GM06990 (cell line): ENCODE measurements around the gene CRB2.

Experiments used
- DNase-seq: peaks from one replicate; pipeline ENCODE4 v3.0.0-alpha.2; 2011; ENCODE audit not compliant: insufficient read length; ENCODE audit errors: extremely low read depth
- H3K27me3 ChIP-seq: replicated peaks from 2 replicates; pipeline ENCODE4 v1.6.0; 2011; ENCODE audit warnings: low read length; ENCODE audit not compliant: control insufficient read depth, insufficient read depth
- H3K36me3 ChIP-seq: 2 replicates; pipeline ENCODE4 v1.5.1; 2011; ENCODE audit warnings: low read length; ENCODE audit not compliant: control insufficient read depth, insufficient read depth
- H3K4me3 ChIP-seq: replicated peaks from 2 replicates; pipeline ENCODE4 v1.5.1; 2011; ENCODE audit warnings: low read depth, mild to moderate bottlenecking, control low read depth, low read length
- TF ChIP-seq, protein P1 (sequence below): IDR thresholded peaks from 2 replicates; pipeline ENCODE4 v1.5.1; 2011; ENCODE audit warnings: low read length, control low read depth, mild to moderate bottlenecking, inconsistent platforms; ENCODE audit not compliant: insufficient read depth, poor library complexity, severe bottlenecking

CRB2 gene

DNA sequence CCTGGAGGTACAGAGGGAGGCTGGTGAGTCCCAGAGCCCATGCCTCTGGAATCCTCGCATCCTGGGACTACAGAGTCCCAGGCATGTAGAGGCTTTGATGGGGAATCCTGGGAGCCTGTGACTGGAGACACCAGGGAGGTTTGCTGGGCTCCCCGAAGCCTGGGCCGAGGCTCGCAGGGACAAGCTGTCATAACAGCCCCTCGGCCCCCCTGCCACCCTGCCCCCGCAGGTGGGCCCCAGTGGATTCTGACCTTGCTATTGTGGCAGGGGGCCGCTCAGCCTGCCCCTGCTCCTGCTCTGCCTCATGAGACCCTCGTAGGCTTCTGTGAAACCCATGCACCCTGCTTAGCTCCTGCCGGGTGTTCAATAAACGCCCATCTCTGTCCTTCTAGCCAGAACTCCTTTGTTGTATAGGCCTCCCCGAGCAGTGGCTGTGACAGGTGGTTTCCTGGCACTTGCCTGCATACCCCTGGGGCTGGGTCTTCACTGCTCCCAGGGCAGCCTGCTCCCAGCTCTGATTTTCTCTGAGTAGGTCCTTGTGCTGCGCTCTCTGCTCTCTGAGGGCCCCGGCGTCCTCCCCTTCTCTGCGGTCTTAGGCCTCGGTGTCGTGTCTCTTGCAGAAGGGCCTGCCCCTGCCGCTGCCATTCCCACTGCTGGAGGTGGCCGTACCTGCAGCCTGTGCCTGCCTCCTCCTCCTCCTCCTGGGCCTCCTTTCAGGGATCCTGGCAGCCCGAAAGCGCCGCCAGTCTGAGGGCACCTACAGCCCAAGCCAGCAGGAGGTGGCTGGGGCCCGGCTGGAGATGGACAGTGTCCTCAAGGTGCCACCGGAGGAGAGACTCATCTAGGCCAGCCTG, 20.4 kb downstream of the CRB2 start:
- no peaks in the 10 kb centered on the region; the same call in 1 of the 2 replicates for H3K36me3 ChIP-seq
- H3K27me3 ChIP-seq, result peaks cover 2% of the 10 kb centered on the region
- H3K4me3 ChIP-seq, result no peak overlapping the region
- DNase-seq, result no peak
- TF ChIP-seq, protein P1, sequence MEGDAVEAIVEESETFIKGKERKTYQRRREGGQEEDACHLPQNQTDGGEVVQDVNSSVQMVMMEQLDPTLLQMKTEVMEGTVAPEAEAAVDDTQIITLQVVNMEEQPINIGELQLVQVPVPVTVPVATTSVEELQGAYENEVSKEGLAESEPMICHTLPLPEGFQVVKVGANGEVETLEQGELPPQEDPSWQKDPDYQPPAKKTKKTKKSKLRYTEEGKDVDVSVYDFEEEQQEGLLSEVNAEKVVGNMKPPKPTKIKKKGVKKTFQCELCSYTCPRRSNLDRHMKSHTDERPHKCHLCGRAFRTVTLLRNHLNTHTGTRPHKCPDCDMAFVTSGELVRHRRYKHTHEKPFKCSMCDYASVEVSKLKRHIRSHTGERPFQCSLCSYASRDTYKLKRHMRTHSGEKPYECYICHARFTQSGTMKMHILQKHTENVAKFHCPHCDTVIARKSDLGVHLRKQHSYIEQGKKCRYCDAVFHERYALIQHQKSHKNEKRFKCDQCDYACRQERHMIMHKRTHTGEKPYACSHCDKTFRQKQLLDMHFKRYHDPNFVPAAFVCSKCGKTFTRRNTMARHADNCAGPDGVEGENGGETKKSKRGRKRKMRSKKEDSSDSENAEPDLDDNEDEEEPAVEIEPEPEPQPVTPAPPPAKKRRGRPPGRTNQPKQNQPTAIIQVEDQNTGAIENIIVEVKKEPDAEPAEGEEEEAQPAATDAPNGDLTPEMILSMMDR, result no peak

DNA sequence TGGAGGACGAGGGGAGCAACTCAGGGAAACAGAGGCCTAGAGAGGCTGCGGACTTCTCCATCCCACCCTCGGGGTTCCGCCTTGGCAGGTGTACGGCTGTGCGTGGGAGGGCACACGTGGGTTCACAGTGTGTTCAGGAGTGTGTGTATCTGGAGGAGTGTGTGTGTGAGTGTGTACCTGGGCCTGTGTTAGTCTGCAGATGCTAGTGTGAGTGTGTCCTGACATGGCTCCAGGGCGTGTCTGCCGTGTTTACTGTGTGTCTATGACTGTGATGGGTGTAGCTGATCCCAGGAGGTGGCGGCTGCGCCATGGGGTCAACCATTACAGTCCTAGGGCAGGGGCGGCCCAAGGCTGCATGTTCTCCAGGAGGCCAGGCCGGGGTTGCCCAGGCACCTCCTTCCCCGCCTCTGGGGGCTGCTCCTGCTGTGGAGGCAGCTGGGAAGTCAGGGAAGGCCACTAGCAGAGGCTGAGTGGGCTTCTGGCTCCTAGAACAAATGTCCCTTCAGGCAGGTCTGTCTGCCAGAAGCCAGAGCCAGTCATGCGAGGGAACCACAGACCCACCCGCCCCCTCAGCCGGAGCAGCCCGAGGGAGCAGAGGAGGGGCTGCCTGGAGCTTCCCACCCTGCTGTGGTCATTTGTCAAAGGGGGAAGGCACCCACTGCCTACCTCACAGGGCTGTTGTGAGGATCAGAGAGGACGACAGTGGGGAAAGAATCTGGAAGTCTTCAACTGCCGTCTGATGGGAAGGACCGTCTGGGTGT, 21.4 kb downstream of the CRB2 start:
- TF ChIP-seq, protein P1, result no peak
- no peak for DNase-seq
- H3K4me3 ChIP-seq, result no peak overlapping the region
- no peaks in the 10 kb centered on the region; the same call in 1 of the 2 replicates for H3K36me3 ChIP-seq
- H3K27me3 ChIP-seq, result peaks cover 2% of the 10 kb centered on the region; the same call in 1 of the 2 replicates

DNA sequence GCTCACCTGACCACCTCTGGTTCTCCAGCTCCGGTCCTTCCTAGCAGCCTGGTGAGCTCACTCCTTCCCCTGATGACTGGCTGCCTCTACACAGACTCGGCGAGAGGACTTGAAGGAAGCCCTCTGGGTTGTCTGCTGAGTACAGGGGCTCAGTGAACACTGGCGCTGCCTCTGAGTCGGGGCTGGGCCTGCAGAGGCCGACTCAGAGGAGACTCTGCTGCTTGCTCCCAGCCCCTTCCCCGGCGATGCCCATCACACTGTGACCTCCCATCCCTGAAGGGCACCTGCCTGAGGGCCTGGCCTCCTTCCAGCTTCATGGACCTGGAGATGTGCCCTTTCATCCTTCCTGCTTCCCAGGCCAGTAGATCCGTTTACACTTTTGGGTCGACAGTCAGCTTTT, 22.0 kb downstream of the CRB2 start:
- no peak for DNase-seq
- TF ChIP-seq, protein P1, result no peak
- Histone ChIP-seq H3K4me3 (no peak overlapping the region), H3K27me3 (peaks cover 2% of the 10 kb centered on the region; the same call in 1 of the 2 replicates), H3K36me3 (no peaks in the 10 kb centered on the region; the same call in 1 of the 2 replicates)

DNA sequence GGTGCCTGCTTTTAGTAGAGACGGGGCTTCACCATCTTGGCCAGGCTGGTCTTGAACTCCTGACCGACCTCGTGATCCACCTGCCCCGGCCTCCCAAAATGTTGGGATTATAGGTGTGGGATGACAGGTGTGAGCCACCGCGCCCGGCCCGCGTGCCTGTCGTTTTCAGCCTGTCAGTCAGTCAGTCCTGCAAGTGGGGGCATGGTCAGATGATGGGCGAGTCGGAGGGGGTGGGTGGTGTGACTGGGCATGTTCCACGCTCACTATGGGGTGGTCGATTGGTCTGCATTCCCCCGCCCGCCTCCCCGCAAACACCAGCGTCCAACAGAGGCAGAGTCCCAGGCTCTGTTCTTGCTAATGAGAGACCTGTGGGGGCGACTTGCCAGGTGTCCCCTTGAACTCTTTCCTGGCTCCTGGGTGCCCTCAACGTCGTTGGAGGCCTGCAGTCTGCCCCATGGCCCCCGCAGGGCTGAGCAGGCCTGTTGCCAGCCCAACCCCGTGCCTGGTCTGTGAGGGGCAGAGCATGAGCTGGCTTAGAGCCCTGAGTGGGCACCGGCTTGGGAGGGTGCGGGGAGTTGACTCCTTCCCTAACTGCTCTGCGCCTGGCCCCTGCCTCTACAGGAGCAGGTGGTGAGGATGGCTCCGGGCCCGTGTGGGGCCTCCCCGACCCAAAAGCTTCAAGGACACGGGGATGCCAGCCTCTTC, 23.1 kb downstream of the CRB2 start:
- DNase-seq, result no peak
- no peak overlapping the region for H3K4me3 ChIP-seq
- H3K27me3 ChIP-seq, result peaks cover 2% of the 10 kb centered on the region; the same call in 1 of the 2 replicates
- H3K36me3 ChIP-seq, result no peaks in the 10 kb centered on the region; the same call in 1 of the 2 replicates
- TF ChIP-seq, protein P1, result no peak

DNA sequence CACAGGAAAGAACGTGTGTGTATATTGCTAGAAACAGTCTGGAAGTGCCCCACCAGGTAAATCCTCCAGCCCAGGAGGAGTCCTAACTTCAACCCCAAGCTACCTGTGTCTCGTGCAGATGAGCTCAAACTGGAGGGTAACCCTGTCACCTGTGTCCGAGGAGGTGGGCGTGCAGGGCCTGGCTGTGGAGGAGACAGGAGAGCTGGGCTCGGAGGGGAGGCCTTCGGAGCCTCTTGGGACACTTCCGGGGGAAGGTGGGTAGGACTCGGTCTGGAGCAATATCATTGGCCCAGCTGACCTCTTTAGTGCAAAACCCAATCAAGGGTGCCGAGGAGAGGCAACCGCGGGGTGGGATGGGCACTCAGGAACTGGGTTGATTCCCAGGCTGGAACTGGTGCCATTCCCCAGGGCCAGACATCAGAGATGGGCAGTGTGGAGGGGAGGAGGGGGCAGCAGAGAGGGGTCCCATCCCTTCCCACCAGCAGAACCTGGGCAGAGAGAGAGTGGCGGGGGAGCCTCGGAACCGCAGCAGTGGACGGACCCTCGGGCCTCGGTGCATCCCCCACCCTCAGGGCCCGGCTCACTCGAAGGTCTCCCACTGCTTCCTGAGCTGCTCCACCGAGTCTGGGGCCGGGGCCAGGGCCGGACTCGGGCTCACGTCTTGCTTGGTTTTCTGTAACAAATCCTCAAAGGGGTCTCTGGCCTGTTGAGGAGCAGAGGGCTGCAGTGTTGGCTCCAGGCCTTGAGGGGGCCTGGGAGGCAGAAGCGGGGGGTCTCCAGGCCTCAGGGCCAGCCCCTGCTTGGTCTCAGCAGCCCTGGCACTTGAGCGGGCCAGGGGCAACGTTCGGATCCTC, 25.1 kb downstream of the CRB2 start:
- TF ChIP-seq, protein P1, result no peak
- Histone ChIP-seq H3K27me3 (no peaks in the 10 kb centered on the region), H3K36me3 (no peaks in the 10 kb centered on the region; the same call in 1 of the 2 replicates), H3K4me3 (no peak overlapping the region)
- DNase-seq, result no peak
